Limb (tissue), 2 donors: ENCODE data around the gene SEL1L3.
"Not testable (repeated sequence)": the region's sequence is repeated elsewhere in the genome, so short reads cannot be mapped to it uniquely, and the experiment has no call there.

Experiments used
- DNase-seq, 2 donors: peaks; one replicate each; pipeline ENCODE4 v3.0.0-alpha.2; 2016; ENCODE audit errors: extremely low spot score in 2 of 2

Gene SEL1L3

DNA sequence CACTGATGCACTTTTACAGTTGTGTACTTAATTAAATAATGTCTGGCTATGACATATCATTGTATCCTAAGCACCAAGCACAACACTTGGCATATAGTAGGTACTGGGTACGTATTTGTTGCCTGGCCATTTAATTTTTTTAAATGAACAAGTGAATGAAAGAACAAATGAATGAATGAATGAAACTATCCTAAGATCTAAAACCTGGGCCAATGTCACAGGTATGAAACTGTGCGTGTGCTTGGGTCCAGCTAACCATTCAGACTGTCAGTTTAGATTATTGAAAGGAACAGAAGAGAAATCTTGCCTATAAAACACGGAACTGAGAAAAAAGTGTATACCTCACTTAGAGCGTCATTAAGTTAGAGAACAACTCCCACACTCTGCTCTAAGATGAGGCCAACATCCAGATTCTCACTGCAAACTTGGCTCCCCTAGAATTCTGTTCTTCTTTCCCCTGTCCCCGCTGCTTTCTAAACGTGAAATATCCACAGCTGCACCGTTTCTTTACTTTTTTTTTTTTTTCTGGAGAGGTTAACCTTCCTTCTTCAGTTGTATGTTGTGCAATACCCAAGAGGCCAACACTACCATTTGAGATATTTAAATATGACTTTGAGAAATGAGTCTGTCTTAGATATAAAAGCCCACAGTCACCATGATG is 17.3 kb upstream of the SEL1L3 start:
- no peak for DNase-seq

DNA sequence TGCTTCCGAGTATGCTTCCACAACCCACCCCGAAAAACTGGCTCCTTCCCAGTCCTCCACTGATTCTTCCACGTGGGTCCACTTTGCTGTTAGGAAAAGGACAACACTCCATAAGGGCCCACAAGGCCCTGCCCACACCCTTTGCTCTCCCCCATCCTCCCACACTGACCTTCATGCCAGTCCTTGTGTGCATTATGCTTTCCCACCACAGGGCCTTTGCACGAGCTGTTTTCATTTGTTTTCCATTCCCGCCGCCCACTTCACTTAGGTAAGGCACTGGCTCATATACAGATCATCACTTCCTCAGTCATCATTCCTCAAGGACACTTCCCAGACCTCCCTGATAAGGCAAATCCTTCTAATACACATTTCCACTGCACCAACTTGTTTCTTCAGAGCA is 16.8 kb upstream of the SEL1L3 start:
- no peak for DNase-seq

DNA sequence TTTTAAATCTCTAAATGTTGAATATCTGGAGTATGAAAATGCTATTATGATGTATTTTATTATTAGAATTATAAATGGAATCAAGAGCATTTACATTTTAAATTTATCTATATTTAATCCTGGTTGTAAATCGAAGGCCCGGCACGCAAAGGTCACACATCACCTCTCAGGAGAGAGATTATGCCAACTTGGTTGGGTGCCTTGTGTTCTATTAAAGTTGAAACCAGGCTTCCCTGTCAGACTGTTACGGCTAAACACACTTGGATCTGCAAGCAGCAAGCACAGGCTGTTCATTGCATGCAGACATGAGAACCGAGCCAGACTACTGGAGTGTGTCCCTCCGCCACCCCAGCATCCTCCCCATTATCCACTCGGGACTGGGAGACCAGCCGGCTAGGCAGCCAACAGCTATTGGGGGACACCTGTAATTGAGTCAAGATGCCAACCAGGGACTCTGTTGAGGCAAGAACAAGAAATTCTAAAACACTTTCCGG is 16.4 kb upstream of the SEL1L3 start:
- no peak for DNase-seq

DNA sequence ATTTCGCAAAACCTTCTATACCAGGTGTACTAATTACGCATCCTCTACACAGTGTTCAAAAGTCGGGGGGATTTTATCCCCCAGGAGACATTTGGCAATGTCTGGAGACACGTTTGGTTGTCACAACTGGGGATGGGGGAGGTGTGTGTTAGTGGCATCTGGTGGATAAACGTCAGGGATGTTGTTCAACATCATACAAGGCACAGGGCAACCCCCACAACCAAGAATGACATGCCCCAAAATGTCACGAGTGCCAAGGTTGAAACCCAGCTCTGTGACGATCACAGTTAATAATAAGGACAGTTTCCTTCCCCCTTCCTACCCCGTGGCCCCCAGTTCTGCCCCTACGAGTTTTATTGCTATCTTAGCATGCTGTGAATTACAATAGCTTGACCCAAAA is 15.9 kb upstream of the SEL1L3 start:
- no peak for DNase-seq

DNA sequence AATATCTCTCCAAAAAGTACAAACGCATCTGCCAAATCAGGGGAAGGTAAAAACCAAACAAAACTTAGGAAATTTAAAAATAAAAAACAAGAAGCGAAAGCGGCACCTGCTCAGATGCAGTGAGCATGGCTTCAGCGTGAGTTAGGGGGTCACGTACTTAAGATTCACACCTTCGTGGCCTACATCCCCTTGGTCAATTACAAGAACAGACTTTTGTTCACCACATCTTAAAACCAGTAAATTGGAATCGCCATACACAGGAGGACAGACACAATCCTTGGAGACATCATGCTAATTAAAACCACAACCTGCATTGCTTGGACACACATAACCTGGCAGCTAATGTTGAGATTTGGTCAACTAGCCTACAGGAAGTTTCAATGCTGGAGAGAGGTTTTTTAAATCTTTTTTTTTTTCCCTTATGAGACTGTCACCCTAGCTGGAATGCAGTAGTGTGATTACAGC is 12.5 kb upstream of the SEL1L3 start:
- DNase-seq, result no peak

DNA sequence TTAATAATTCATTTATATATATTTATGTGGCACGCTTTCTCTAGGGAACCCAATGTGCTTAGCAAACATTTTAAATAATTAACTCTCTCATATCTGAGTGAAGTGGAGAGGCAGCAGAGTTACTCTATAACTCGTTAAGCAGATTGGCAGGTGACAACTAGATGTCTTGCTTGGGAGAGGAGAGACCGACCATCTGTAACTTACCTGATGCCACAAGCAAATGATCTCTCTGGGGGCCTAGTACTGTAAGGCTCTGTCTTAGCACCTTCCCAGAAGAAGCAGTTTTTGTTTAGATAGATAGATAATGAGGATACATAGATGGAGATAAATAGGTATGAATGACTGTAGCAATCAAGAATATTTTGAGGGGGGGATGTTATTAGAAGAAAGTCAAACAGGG is 11.9 kb upstream of the SEL1L3 start:
- no peak for DNase-seq

DNA sequence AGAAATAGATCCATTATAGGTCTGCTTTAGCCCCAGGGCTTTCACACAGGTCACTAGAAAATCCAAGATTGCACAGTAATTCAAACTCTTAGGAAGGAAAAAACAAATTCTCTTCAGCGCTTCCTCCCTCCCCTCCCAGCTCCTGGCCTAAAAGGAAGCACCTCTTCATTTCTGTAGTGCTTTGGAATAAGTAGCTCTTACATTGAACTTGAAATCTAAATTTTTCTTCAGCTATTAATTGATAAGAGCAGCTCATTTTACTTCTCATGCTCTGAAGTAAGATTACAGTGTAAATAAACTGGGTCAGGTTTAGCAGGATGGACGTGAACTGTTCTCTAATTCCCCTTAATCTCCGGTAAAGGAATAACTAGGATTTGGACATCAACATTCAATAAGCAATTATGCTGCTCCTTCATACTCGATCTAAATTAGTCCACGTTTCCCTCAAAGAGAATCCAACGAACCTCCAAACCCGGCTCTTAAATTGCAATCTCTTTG is 10.9 kb upstream of the SEL1L3 start:
- DNase-seq, result no peak

DNA sequence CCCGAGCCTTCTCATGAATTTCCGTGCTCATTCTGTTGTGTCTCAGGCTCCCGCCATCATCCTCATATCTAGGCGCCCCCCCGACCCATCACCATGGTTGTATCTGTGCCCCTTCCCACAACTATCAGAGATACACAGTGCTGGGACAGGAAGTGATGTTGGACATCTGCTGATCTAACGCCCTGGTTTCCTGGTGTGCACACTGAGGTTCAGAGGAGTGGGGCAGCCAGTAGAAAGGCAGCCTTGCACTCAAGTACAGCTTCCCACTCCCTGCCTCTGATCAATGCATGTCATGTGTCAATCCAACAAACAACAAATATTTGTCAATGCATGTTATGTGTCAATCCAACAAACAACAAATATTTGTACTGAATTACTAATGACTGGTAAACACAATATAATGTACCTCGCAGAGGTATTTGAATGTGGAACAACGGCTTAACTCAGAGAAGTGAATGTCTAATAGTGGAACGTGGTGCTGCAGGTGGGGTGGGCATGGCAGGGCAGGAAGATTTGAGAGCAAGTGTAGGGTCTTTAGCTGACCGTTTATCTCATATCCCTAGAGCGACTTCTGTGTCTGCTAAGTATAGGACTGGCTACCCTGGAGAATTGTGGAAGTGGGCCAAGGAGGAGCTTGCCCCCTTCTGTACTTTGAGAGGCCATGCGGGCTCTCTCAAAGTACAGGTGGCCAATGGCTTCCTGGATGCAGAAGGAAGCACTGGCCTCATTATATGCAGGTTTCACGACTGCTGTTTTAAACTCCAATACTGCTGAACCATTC is 10.3 kb upstream of the SEL1L3 start:
- DNase-seq, result no peak

DNA sequence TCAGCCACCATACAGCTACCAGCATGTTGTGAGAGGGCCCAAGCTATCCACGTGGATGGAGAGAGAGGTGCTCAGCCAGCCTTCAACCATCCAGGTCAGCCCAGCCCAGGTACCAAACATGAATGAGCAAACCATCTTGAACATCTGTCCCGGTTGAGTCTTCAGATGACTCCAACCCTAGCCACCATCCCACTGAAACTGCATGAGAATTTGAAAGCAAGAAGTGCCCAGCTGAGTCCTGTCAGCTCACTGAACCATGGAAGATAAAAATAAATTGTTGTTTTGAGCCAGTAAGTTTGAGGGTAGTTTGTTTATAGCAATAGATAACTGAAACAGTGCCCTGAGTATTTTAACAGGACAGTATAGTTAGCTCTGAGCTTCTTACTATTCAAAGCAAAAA is 7.3 kb upstream of the SEL1L3 start:
- DNase-seq, result no peak

DNA sequence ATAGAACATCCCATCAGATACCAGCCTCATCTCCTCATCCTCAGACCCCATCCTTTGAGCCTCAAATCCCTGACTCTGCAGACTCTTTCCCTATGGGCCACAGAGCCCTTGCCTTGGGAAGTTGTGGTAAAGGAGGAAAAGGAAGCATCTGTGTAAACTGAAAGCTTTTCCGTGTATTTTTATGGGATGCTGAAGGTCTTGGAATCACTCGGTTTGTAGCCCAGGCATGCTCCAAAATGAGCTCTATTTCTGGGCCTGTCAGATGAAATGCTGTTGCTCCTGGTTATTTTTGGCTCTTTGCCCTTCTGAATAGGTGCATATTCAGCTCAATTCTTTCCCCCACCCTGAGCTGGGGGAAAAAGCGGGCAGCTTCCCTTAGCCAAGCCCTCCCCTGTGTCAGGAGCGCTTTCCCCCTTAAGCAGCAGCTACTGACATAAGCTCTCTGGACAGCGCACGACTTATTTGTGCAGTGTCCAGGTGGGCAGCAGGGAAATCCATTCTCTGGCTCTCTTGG is 5.0 kb upstream of the SEL1L3 start:
- no peak for DNase-seq

DNA sequence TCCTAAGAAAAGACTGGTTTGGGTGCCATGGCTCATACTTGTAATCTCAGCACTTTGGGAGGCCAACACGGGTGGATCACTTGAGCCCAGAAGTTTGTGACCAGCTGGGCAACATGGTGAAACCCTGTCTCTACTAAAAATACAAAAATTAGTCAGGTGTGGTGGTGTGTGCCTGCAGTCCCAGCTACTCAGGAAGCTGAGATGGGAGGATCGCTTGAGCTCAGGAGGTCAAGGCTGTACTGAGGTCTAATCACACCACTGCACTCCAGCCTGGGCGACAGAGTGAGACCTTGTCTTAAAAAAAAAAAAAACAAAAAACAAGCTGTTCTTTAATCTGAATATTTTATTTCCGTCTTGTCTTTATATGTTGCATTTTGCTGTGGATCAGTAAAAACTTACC is 3.6 kb upstream of the SEL1L3 start:
- DNase-seq, result not testable (repeated sequence)

DNA sequence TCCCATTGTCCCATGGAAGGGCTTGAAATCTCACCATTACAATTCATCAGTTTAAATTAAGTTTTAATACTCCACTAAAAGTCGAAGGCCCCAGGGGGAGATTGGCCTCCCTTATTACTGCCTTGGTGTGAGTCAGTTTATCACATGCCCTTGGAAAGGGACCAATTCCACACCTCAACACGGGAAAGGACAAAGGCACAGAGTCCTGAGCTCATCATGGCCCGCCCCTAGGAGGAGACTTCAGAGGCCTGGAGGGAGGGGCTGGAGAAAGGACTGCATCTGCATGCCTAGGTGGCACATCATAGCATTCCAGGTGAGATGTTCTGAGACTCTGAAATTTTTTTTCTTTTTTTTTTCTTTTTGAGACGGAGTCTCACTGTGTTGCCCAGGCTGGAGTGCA is 2.8 kb upstream of the SEL1L3 start:
- no peak for DNase-seq

DNA sequence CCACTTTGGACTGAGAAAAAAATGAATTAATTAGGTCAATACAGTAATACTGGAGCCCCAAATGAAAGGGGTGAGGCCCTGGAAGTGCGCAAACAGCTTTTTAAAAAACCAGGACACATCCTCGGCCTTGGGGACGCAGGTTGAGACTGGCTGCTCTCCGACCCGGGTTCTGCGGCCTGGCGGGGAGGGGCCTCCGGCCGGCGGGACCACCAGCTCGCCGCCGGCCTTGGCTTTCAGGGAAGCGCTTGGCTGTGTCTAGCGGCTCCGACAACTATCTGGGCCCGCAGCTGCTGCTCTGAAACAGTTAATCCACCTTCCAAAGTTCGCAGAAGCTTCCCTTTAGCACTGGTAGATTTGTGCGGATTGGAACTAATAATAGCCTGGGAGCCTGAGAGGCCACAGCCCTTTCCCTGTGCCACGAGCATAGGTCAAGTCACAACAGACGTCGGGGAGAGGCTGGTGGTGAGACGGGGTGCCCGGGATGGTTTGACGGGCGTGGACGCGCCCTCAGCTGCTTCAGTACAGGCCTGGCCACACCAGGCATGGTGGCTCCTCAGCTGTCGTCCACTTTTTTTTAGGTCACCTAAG is 1.1 kb upstream of the SEL1L3 start:
- peak in 1 of 2 donors; percentile 43 for DNase-seq

DNA sequence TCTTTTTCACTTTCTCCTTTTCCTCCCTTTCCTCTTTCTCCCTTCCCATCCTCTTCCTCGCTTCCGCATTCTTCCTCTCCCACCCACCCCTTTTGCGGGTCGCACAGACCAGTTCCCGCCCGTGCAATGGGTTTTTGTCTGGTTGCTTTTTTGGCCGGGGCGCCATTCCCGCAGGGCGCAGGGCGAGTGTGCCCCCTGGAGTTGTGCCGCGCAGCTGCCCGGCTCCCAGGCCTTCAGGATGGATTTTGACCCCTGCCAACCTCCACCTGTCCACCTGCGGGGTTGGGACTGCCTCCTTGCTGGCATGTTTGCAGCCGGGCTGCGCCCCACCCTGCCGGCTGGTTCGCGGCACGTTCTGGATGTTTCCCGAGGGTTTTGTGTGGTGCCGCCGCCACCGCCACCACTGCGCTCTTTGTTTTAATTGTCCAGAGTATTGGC is 578 bp upstream of the SEL1L3 start:
- DNase-seq, result peak in 1 of 2 donors; percentile 50

DNA sequence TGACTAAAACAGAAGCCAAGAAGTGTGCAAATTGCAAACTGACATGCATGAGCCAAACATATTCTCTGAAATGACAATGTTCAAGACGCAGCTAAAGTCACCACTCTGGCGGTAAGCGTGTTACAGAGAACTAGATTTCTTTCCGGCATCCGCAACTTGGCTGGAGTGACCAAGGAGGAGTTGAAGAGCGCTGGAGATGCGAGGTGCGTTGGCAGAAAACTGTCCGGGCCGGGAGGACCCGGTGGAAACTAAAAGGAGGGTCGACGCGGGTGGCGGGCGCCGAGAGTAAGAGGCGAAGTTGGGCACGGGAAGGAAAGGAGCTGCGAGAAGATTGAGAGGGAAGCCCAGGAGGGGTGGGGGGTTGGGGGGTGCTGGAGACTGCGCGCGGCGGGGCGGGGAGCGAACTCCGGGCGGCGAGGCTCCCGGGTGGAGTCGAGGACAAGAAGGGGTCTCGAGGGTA is 807 bp downstream of the SEL1L3 start:
- DNase-seq, result peak in 1 of 2 donors; percentile 50

DNA sequence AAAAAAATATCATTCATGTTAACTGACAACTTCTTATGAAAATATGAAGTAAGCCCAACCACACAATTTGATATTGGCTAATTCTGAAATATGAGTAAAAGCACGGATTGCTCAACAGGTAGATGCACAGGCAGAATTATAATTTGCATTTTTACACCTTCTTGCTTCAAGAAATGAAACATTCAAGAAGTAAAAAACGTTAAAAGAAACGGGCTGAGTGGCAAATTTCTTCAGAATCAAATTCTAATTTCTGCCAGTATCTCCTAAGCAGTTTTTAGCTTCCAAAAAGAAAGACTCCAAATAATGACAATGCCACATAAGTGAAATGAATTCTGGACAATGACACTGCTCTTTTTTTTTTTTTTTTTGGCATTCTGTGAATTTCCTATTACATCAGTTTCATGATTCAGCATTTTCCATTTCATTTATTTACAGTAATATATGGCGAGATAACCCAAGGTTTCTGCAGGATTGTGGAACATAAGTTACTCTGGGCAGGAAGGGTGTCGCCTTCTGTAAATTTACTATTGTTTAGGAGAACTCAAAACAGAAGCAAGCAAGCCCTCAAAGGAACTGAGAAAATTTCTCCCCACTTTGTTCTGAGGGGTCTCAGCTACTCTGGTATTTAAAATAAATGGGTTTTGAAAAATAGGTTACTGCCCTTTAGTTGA is 1.4 kb downstream of the SEL1L3 start:
- no peak for DNase-seq

DNA sequence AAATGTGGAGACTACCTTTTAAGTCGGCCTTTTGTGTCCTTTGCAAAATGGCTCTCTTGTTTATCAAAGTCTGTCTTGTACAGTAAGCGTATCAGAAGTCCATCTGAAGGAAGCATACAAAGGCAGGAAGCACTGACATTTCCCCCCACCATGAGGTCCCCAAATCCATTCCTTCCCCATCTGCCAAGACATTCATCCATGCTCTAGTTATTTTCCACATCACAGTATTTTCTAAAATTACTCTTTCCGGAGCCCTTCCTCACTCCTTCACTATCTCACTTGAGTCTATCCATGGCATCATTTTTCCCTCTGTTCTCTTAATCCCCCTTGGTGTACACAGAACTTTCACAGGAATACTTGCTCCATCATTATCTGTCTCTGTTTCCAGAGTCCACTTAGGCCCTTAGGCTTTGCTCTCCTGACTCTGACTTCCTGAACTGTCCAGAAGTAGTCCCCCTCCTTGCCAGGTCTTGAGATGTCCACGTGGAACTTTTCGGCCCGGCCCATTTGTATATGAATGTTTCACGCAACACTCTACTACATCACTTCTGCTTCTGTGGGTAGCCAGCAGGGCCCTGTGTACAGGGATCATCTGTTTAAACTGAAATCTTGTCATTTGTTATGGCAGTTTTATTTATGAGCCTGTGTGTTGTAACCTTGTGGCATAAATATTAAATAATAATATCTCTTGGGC is 2.1 kb downstream of the SEL1L3 start:
- DNase-seq, result peak in 1 of 2 donors; percentile 27

DNA sequence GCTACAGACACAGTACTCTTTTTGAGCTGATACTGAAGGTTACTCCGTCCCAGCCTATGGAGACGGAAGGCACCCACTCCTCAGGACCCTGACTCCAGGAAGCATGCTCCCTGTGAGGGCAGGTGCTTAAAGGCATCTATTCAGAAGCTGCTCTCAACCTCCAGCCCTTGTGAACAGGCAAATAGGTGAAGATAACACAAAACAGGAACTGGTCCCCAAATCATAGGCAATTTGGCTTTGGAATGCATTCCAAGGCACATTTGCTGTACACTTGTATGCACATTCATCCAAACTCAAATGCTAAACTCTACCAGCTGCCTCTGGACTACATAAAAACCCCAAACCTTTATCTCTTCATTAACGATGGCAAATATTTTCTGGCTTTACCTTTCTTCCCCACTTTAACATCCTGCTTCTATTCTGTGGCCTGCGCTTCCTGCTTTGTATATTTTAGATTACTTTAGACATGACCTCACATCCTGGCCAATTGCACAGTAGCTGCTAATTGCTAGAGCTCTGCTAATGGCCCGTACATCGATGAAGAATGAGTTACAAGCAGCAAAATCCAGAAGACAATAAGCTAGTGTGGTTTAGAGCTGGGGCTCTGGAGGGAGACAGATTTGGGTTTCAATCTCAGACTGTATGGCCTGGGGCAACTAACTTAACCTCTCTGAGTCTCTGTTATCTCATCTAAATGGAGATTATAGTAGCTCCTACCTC is 3.2 kb downstream of the SEL1L3 start:
- DNase-seq, result no peak

DNA sequence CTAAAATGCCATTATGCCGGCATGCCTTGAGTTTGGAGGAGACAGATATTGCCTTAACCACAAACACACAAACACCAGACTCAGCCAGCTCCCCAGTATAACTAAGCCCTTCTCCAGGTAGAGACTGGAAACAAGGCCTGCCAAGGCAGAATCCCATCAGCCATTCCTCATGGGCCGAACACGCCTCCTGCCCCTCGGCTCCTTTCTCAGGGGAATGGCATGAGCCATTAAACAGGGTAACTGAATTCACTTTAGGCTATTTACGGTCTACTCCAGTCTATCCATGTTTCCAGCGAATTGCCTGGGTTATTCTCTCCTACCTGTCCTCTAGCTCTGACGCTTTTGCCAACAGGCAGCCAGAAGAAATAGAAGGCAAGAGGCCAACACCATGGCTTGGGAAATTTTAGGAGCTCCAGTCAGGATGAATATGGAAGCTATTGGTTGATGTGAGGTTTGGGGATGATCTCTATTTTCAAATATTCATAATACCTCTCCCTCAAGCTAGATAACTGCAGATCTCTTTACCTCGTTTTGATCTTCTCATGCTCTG is 4.9 kb downstream of the SEL1L3 start:
- no peak for DNase-seq

DNA sequence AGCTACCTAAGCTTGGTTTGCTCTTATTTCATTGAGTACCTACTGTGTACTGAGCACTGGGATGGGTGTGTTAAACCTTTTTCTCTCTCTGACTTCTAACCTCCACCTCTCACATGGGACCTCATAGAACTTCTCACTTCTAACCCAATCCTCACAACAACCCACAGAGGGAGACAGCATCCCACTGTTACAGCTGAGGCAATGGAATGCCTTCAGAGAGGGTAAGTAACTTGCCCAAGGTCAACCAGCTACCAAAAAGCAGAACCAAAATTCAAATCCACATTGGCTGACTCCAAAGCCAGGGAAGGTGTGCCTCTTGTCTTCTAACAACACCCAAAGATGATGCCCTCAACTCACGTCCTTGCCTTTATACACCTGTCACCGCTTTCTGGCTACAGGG is 5.4 kb downstream of the SEL1L3 start:
- no peak for DNase-seq
